SU-DHL-6 (cell line): Measurements from ENCODE around the gene VWA8.

Experiments
- EZH2phosphoT487 ChIP-seq: fragments of 200-600 bp; sonication (generic), shearing (Covaris generic); conservative IDR thresholded peaks from 2 replicates; pipeline ENCODE4 v1.6.1; 2018; ENCODE audit warnings: mild to moderate bottlenecking, antibody characterized with exemption, low read length, moderate library complexity, mixed read lengths
- TF ChIP-seq, protein P1 (sequence below): fragments of 200-600 bp; sonication (generic); IDR thresholded peaks from one replicate; pipeline ENCODE4 v1.5.1; 2017; ENCODE audit warnings: antibody characterized with exemption, mild to moderate bottlenecking, low read length, moderate library complexity; ENCODE audit not compliant: insufficient read depth, poor library complexity, severe bottlenecking

DNA sequence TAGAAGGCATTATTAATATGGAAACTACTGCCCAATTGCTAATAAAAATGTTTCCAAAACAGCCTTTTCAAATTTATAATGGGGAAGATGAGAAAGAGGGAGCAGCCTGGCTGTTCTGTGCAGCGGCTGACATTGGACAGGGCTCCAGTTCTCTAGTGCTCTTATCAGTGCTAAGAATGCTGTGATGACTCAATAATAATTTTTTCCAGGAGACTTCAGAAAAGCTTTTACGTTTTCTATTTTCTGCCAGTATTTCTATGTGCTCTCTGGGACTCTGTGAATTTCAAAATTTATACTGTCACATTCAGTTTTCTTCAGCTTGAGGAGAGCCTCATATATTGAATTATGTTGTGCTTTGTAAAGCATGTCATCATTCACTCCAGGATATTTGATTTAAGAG, 209.6 kb downstream of the VWA8 start:
- no peak for TF ChIP-seq EZH2phosphoT487
- TF ChIP-seq, protein P1, sequence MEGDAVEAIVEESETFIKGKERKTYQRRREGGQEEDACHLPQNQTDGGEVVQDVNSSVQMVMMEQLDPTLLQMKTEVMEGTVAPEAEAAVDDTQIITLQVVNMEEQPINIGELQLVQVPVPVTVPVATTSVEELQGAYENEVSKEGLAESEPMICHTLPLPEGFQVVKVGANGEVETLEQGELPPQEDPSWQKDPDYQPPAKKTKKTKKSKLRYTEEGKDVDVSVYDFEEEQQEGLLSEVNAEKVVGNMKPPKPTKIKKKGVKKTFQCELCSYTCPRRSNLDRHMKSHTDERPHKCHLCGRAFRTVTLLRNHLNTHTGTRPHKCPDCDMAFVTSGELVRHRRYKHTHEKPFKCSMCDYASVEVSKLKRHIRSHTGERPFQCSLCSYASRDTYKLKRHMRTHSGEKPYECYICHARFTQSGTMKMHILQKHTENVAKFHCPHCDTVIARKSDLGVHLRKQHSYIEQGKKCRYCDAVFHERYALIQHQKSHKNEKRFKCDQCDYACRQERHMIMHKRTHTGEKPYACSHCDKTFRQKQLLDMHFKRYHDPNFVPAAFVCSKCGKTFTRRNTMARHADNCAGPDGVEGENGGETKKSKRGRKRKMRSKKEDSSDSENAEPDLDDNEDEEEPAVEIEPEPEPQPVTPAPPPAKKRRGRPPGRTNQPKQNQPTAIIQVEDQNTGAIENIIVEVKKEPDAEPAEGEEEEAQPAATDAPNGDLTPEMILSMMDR = no peak
